C4-2B (cell line): ENCODE measurements around the gene SLC35A4.

ENCODE experiments used
- H3K27ac ChIP-seq: fragments of 450-650 bp; 2 replicates; pipeline ENCODE4 v1.5.1; 2017
- CTCF ChIP-seq: fragments of 450-650 bp; conservative IDR thresholded peaks from 2 replicates; pipeline ENCODE4 v1.5.1; 2017; ENCODE audit warnings: mild to moderate bottlenecking
- ZFX ChIP-seq: fragments of 450-650 bp; IDR thresholded peaks from 2 replicates; pipeline ENCODE4 v1.6.1; 2017

Gene SLC35A4

GRCh38 chr5:140567871-140568270, 3.2 kb downstream of the SLC35A4 start:
- TF ChIP-seq ZFX = no peak
- TF ChIP-seq CTCF = no peak
- no peak overlapping the region for H3K27ac ChIP-seq

- no peak for TF ChIP-seq ZFX
- H3K27ac ChIP-seq = no peak overlapping the region
Observed at GRCh38 chr5:140568443-140569063, 3.9 kb downstream of the SLC35A4 start.

GRCh38 chr5:140569197-140569596, 4.6 kb downstream of the SLC35A4 start:
- TF ChIP-seq ZFX = no peak
- no peak for TF ChIP-seq CTCF
- H3K27ac ChIP-seq = no peak overlapping the region

- H3K27ac ChIP-seq = no peak overlapping the region
- TF ChIP-seq ZFX = no peak
- no peak for TF ChIP-seq CTCF
Observed at GRCh38 chr5:140570058-140570457, 5.4 kb downstream of the SLC35A4 start.

- H3K27ac ChIP-seq = no peak overlapping the region
- TF ChIP-seq CTCF = no peak
- TF ChIP-seq ZFX = no peak
Observed at GRCh38 chr5:140570488-140570887, 5.9 kb downstream of the SLC35A4 start.

GRCh38 chr5:140571105-140571504, 6.5 kb downstream of the SLC35A4 start:
- H3K27ac ChIP-seq = no peak overlapping the region
- TF ChIP-seq CTCF (no peak), ZFX (no peak)

GRCh38 chr5:140573683-140574082, 9.1 kb downstream of the SLC35A4 start:
- no peak for TF ChIP-seq CTCF
- no peak for TF ChIP-seq ZFX
- H3K27ac ChIP-seq = no peak overlapping the region

GRCh38 chr5:140574165-140574564, 9.5 kb downstream of the SLC35A4 start:
- TF ChIP-seq ZFX (no peak), CTCF (no peak)
- no peak overlapping the region for H3K27ac ChIP-seq
